ENCODE results near the gene RUNX2. TPM values are rescaled to one million over a fixed set of nuclear protein-coding genes. Genes with fewer than 3 reads are reported as not detected.

RUNX2 gene
- total RNA-seq, 1 donor from 2014 or later = 26.1 TPM

DNA sequence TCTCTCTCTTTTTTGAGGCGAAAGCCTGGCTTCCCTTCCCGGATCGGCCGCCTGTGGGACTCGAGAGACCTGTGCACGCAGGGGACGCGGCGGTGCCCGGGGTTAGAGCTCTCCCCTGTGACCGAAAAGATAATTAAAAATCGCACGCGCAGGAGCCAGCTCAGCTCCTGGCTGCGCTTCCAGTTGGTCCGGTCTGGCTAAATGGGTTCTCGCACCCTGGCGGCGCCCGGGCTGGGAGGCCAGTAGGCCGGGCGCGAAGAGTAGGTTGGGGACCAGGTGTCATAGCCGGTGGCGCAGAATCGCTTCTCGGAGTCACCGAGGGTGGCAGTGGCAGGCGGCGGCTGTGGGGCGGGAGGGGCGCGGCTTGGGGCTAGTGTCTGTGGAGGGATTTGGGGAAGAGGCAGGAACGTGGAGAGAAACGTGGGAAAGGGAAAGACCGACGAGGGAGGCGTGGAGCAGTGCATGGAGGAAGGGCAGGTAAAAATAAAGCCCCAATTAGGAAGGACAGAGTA, 91.5 kb downstream of the RUNX2 start:
- no peaks in the 10 kb centered on the region for H3K9me3 Mint-ChIP-seq (ENCODE audit: unreplicated experiment)
- peaks cover 29% of the 10 kb centered on the region for H3K4me1 Mint-ChIP-seq (ENCODE audit: low read depth, unreplicated experiment)
- Histone ChIP-seq H3K27me3 (ENCODE audit: insufficient read depth, low read length) (no peaks in the 10 kb centered on the region), H3K9ac (ENCODE audit: low read length) (peak overlapping the region; percentile 96), H3K79me2 (ENCODE audit: insufficient read depth, low read length) (peaks cover 51% of the 10 kb centered on the region), H3K4me3 (ENCODE audit: insufficient read depth, low read depth, low read length) (peak overlapping the region; percentile 86), H3K4me1 (ENCODE audit: insufficient read depth, low read length) (peaks cover 23% of the 10 kb centered on the region), H3K4me2 (ENCODE audit: low read length) (peak overlapping the region; percentile 98), H3K9me3 (ENCODE audit: insufficient read depth, low read depth, low read length) (no peaks in the 10 kb centered on the region), H3K36me3 (ENCODE audit: insufficient read depth, low read length) (no peaks in the 10 kb centered on the region), H2AFZ (ENCODE audit: low read depth, low read length) (peak overlapping the region; percentile 67), H3K27ac (ENCODE audit: low read depth, low read length) (peak overlapping the region; percentile 88), H4K20me1 (ENCODE audit: insufficient read depth, low read length) (no peaks in the 10 kb centered on the region)
- FAIRE-seq (no peak), DNase-seq (ENCODE audit: low read depth) (peak; percentile 43)
- peak overlapping the region; percentile 97 for H3K4me3 Mint-ChIP-seq (ENCODE audit: unreplicated experiment)
- peaks cover 2% of the 10 kb centered on the region for H3K27me3 Mint-ChIP-seq (ENCODE audit: low read depth, unreplicated experiment)
- H3K27ac Mint-ChIP-seq (ENCODE audit: unreplicated experiment) = peak overlapping the region; percentile 71
- no peak for TF ChIP-seq EZH2 (IDR thresholded peaks at IDR 0.05; ENCODE audit: insufficient read depth, low read length)
- TF ChIP-seq, protein P1, sequence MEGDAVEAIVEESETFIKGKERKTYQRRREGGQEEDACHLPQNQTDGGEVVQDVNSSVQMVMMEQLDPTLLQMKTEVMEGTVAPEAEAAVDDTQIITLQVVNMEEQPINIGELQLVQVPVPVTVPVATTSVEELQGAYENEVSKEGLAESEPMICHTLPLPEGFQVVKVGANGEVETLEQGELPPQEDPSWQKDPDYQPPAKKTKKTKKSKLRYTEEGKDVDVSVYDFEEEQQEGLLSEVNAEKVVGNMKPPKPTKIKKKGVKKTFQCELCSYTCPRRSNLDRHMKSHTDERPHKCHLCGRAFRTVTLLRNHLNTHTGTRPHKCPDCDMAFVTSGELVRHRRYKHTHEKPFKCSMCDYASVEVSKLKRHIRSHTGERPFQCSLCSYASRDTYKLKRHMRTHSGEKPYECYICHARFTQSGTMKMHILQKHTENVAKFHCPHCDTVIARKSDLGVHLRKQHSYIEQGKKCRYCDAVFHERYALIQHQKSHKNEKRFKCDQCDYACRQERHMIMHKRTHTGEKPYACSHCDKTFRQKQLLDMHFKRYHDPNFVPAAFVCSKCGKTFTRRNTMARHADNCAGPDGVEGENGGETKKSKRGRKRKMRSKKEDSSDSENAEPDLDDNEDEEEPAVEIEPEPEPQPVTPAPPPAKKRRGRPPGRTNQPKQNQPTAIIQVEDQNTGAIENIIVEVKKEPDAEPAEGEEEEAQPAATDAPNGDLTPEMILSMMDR (IDR thresholded peaks at IDR 0.05; ENCODE audit: insufficient read depth, low read depth, low read length) = no peak
- H3K36me3 Mint-ChIP-seq (ENCODE audit: low read depth, unreplicated experiment) = no peaks in the 10 kb centered on the region

GRCh38 chr6:45420083-45420908, 92.2 kb downstream of the RUNX2 start:
- peak overlapping the region; percentile 98 for H3K4me2 ChIP-seq (ENCODE audit: low read length)
- H3K79me2 ChIP-seq (ENCODE audit: insufficient read depth, low read length) = peaks cover 58% of the 10 kb centered on the region
- Mint-ChIP-seq H3K27ac (ENCODE audit: unreplicated experiment) (peak overlapping the region; percentile 92), H3K27me3 (ENCODE audit: low read depth, unreplicated experiment) (no peaks in the 10 kb centered on the region), H3K4me3 (ENCODE audit: unreplicated experiment) (peak overlapping the region; percentile 97), H3K4me1 (ENCODE audit: low read depth, unreplicated experiment) (peaks cover 28% of the 10 kb centered on the region), H3K36me3 (ENCODE audit: low read depth, unreplicated experiment) (no peaks in the 10 kb centered on the region), H3K9me3 (ENCODE audit: unreplicated experiment) (no peaks in the 10 kb centered on the region)
- no peak for FAIRE-seq
- H3K27ac ChIP-seq (ENCODE audit: low read depth, low read length) = peak overlapping the region; percentile 88
- DNase-seq (ENCODE audit: low read depth) = peak; percentile 88
- H3K4me1 ChIP-seq (ENCODE audit: insufficient read depth, low read length) = peaks cover 23% of the 10 kb centered on the region
- H2AFZ ChIP-seq (ENCODE audit: low read depth, low read length) = peak overlapping the region; percentile 38
- H3K9ac ChIP-seq (ENCODE audit: low read length) = peak overlapping the region; percentile 96
- no peaks in the 10 kb centered on the region for H3K36me3 ChIP-seq (ENCODE audit: insufficient read depth, low read length)
- no peaks in the 10 kb centered on the region for H4K20me1 ChIP-seq (ENCODE audit: insufficient read depth, low read length)
- H3K4me3 ChIP-seq (ENCODE audit: insufficient read depth, low read depth, low read length) = peak overlapping the region; percentile 86
- no peak for TF ChIP-seq EZH2 (IDR thresholded peaks at IDR 0.05; ENCODE audit: insufficient read depth, low read length)
- TF ChIP-seq, protein P1 (IDR thresholded peaks at IDR 0.05; ENCODE audit: insufficient read depth, low read depth, low read length) = no peak
- no peaks in the 10 kb centered on the region for H3K9me3 ChIP-seq (ENCODE audit: insufficient read depth, low read depth, low read length)
- no peaks in the 10 kb centered on the region for H3K27me3 ChIP-seq (ENCODE audit: insufficient read depth, low read length)
